GM12891 (cell line): ENCODE data around the gene CSGALNACT2.

Experiments
- POLR2A ChIP-seq: IDR thresholded peaks from 2 replicates; pipeline ENCODE4 v1.6.1; 2011; ENCODE audit warnings: low read depth, low read length, control low read depth
- POLR2AphosphoS5 ChIP-seq: IDR thresholded peaks from 2 replicates; pipeline ENCODE4 v1.6.1; 2011; ENCODE audit warnings: low read depth, low read length, control low read depth
- TAF1 ChIP-seq: IDR thresholded peaks from 2 replicates; pipeline ENCODE4 v1.6.1; 2011; ENCODE audit warnings: low read depth, low read length, control low read depth

- TF ChIP-seq TAF1 (no peak), POLR2A (no peak), POLR2AphosphoS5 (no peak)
Measured at GRCh38 chr10:43090188-43090587, 48.1 kb upstream of the CSGALNACT2 start.
